Dermis blood vessel endothelial cell (primary cell): ENCODE data around the gene FBXL20. TPM values are rescaled to one million over a fixed set of nuclear protein-coding genes. Genes with fewer than 3 reads are reported as not detected.
"Not testable (repeated sequence)": the region's sequence is repeated elsewhere in the genome, so short reads cannot be mapped to it uniquely, and the experiment has no call there.

Experiments
- DNase-seq: peaks from one replicate; pipeline ENCODE4 v3.0.0; 2010
- total RNA-seq: library from RNA; depleted of rRNA; stranded (reverse); fragments of >200 nt; gene quantifications from 2 replicates; pipeline ENCODE4 v1.2.3, GENCODE V29; 2014

FBXL20 gene
- total RNA-seq, 1 donor from 2014 or later: 23.3 TPM

- no peak for DNase-seq
These were observed 21.3 kb downstream of the FBXL20 start for GRCh38 chr17:39380144-39380543.

- no peak for DNase-seq
These were observed 25.0 kb downstream of the FBXL20 start for GRCh38 chr17:39376434-39376833.

- not testable (repeated sequence) for DNase-seq
These were observed 33.6 kb downstream of the FBXL20 start for GRCh38 chr17:39367805-39368204.

- no peak for DNase-seq
These were observed 35.6 kb downstream of the FBXL20 start for GRCh38 chr17:39365872-39366271.

GRCh38 chr17:39365242-39365641, 36.2 kb downstream of the FBXL20 start:
- no peak for DNase-seq

- DNase-seq: no peak
These were observed 37.0 kb downstream of the FBXL20 start for GRCh38 chr17:39364236-39365025.

- DNase-seq: no peak
These were observed 40.4 kb downstream of the FBXL20 start for GRCh38 chr17:39361064-39361463.

- DNase-seq: no peak
These were observed 40.9 kb downstream of the FBXL20 start for GRCh38 chr17:39360537-39360936.

- DNase-seq: no peak
These were observed 41.4 kb downstream of the FBXL20 start for GRCh38 chr17:39359994-39360393.

GRCh38 chr17:39357986-39358385, 43.4 kb downstream of the FBXL20 start:
- no peak for DNase-seq

GRCh38 chr17:39357488-39357887, 43.9 kb downstream of the FBXL20 start:
- no peak for DNase-seq

GRCh38 chr17:39352986-39353385, 48.4 kb downstream of the FBXL20 start:
- no peak for DNase-seq

GRCh38 chr17:39352511-39352910, 48.9 kb downstream of the FBXL20 start:
- no peak for DNase-seq

- DNase-seq: peak; percentile 45
These were observed 49.9 kb downstream of the FBXL20 start for GRCh38 chr17:39351508-39351907.

GRCh38 chr17:39349246-39349645, 52.2 kb downstream of the FBXL20 start:
- no peak for DNase-seq

GRCh38 chr17:39346863-39347262, 54.6 kb downstream of the FBXL20 start:
- DNase-seq: not testable (repeated sequence)

GRCh38 chr17:39341541-39341940, 59.9 kb downstream of the FBXL20 start:
- no peak for DNase-seq

GRCh38 chr17:39340731-39341130, 60.7 kb downstream of the FBXL20 start:
- DNase-seq: no peak

GRCh38 chr17:39339272-39339671, 62.2 kb downstream of the FBXL20 start:
- peak; percentile 79 for DNase-seq

- DNase-seq: not testable (repeated sequence)
These were observed 63.8 kb downstream of the FBXL20 start for GRCh38 chr17:39337649-39338048.

GRCh38 chr17:39335704-39336223, 65.7 kb downstream of the FBXL20 start:
- no peak for DNase-seq

GRCh38 chr17:39334008-39334744, 67.2 kb downstream of the FBXL20 start:
- DNase-seq: not testable (repeated sequence)

GRCh38 chr17:39332092-39332491, 69.3 kb downstream of the FBXL20 start:
- no peak for DNase-seq

GRCh38 chr17:39328815-39329214, 72.6 kb downstream of the FBXL20 start:
- DNase-seq: no peak
